Kidney epithelial cell (primary cell): ENCODE data around the gene KLHL14. TPM values are rescaled to one million over a fixed set of nuclear protein-coding genes. Genes with fewer than 3 reads are reported as not detected.
A peak's percentile ranks its signal among the peaks of the same experiment; 100 is the strongest.

Source experiments
- DNase-seq: peaks from one replicate; pipeline ENCODE4 v3.0.0-alpha.2; 2010; ENCODE audit warnings: low read depth
- H3K27me3 ChIP-seq: 2 replicates; pipeline ENCODE4 v1.6.0; 2011; ENCODE audit warnings: low read length; ENCODE audit not compliant: control insufficient read depth, insufficient read depth
- H3K36me3 ChIP-seq: 2 replicates; pipeline ENCODE4 v1.5.1; 2011; ENCODE audit warnings: low read length; ENCODE audit not compliant: control insufficient read depth, insufficient read depth
- H3K4me3 ChIP-seq: 2 replicates; pipeline ENCODE4 v1.5.1; 2011; ENCODE audit warnings: low read depth, mild to moderate bottlenecking, control low read depth, low read length
- CTCF ChIP-seq: IDR thresholded peaks from 2 replicates; pipeline ENCODE4 v1.5.1; 2011; ENCODE audit warnings: mild to moderate bottlenecking, moderate library complexity, low read length, control low read depth, inconsistent platforms; ENCODE audit not compliant: insufficient read depth, poor library complexity, severe bottlenecking
- total RNA-seq: library from RNA; depleted of rRNA; stranded (reverse); fragments of >200 nt; gene quantifications from 2 replicates; pipeline ENCODE4 v1.2.3, GENCODE V29; 2015

Gene KLHL14
- total RNA-seq, 1 donor from 2014 or later, result 3.6 TPM

- Histone ChIP-seq H3K36me3 (no peaks in the 10 kb centered on the region), H3K4me3 (no peak overlapping the region), H3K27me3 (no peaks in the 10 kb centered on the region)
- no peak for DNase-seq
- no peak for TF ChIP-seq CTCF
Observed at GRCh38 chr18:32779010-32779409, 6.2 kb upstream of the KLHL14 start.

GRCh38 chr18:32777049-32777448, 4.2 kb upstream of the KLHL14 start:
- Histone ChIP-seq H3K36me3 (no peaks in the 10 kb centered on the region), H3K4me3 (no peak overlapping the region), H3K27me3 (no peaks in the 10 kb centered on the region)
- no peak for DNase-seq
- no peak for TF ChIP-seq CTCF

- Histone ChIP-seq H3K4me3 (no peak overlapping the region), H3K36me3 (no peaks in the 10 kb centered on the region), H3K27me3 (no peaks in the 10 kb centered on the region)
- DNase-seq, result no peak
- TF ChIP-seq CTCF, result no peak
Observed at GRCh38 chr18:32776561-32776960, 3.7 kb upstream of the KLHL14 start.

GRCh38 chr18:32775628-32776027, 2.8 kb upstream of the KLHL14 start:
- TF ChIP-seq CTCF, result no peak
- H3K27me3 ChIP-seq, result no peaks in the 10 kb centered on the region
- no peak overlapping the region for H3K4me3 ChIP-seq
- no peaks in the 10 kb centered on the region for H3K36me3 ChIP-seq
- DNase-seq, result no peak

- DNase-seq, result no peak
- H3K27me3 ChIP-seq, result peaks cover 5% of the 10 kb centered on the region
- no peak for TF ChIP-seq CTCF
- no peaks in the 10 kb centered on the region for H3K36me3 ChIP-seq
- H3K4me3 ChIP-seq, result no peak overlapping the region
Observed at GRCh38 chr18:32773382-32773712, 524 bp upstream of the KLHL14 start.

GRCh38 chr18:32771871-32772580, 797 bp downstream of the KLHL14 start:
- no peaks in the 10 kb centered on the region for H3K36me3 ChIP-seq
- H3K27me3 ChIP-seq, result peaks cover 5% of the 10 kb centered on the region
- TF ChIP-seq CTCF, result no peak
- DNase-seq, result no peak
- H3K4me3 ChIP-seq, result peak overlapping the region; percentile 68
